GM12873 (cell line): ENCODE measurements around the gene S1PR1.

ENCODE experiments used
- CTCF ChIP-seq: IDR thresholded peaks from 2 replicates; pipeline ENCODE4 v1.5.1; 2012; ENCODE audit warnings: low read depth, mild to moderate bottlenecking, moderate library complexity, low read length, control low read depth; ENCODE audit not compliant: insufficient read depth; ENCODE audit errors: missing control alignments

Gene S1PR1

GRCh38 chr1:101228424-101229134 lies 8.2 kb upstream of the S1PR1 start:
- TF ChIP-seq CTCF, result no peak

GRCh38 chr1:101233495-101233894 lies 3.3 kb upstream of the S1PR1 start:
- TF ChIP-seq CTCF, result no peak

- no peak for TF ChIP-seq CTCF
These were observed 1.6 kb upstream of the S1PR1 start for GRCh38 chr1:101235216-101235695.

GRCh38 chr1:101235696-101236515 lies 913 bp upstream of the S1PR1 start:
- no peak for TF ChIP-seq CTCF

- no peak for TF ChIP-seq CTCF
These were observed 514 bp downstream of the S1PR1 start for GRCh38 chr1:101237229-101237837.

GRCh38 chr1:101238031-101238628 lies 1.3 kb downstream of the S1PR1 start:
- TF ChIP-seq CTCF, result no peak
